Ishikawa (cell line): Measurements from ENCODE around the gene ZNF525.

Experiments used
- CEBPB ChIP-seq: IDR thresholded peaks from 2 replicates; pipeline ENCODE4 v1.6.1; 2012
- CREB1 ChIP-seq: IDR thresholded peaks from 2 replicates; pipeline ENCODE4 v1.6.1; 2012; ENCODE audit warnings: low read depth
- EGR1 ChIP-seq: IDR thresholded peaks from 2 replicates; pipeline ENCODE4 v1.6.1; 2012
- EP300 ChIP-seq: IDR thresholded peaks from 2 replicates; pipeline ENCODE4 v1.6.1; 2012; ENCODE audit warnings: borderline replicate concordance
- FOXM1 ChIP-seq: IDR thresholded peaks from 2 replicates; pipeline ENCODE4 v1.6.1; 2012; ENCODE audit warnings: low read depth, borderline replicate concordance
- NFIC ChIP-seq: IDR thresholded peaks from 2 replicates; pipeline ENCODE4 v1.6.1; 2012
- RAD21 ChIP-seq: IDR thresholded peaks from 2 replicates; pipeline ENCODE4 v1.6.1; 2012; ENCODE audit warnings: low read depth
- TAF1 ChIP-seq: IDR thresholded peaks from 2 replicates; pipeline ENCODE4 v1.6.1; 2012; ENCODE audit warnings: low read depth, mild to moderate bottlenecking
- TCF12 ChIP-seq: IDR thresholded peaks from 2 replicates; pipeline ENCODE4 v1.6.1; 2012; ENCODE audit warnings: low read depth
- TEAD4 ChIP-seq: IDR thresholded peaks from 2 replicates; pipeline ENCODE4 v1.6.1; 2012
- USF1 ChIP-seq: IDR thresholded peaks from 2 replicates; pipeline ENCODE4 v1.6.1; 2012
- YY1 ChIP-seq: IDR thresholded peaks from 2 replicates; pipeline ENCODE4 v1.6.1; 2012; ENCODE audit warnings: low read depth
- ZBTB7A ChIP-seq: IDR thresholded peaks from 2 replicates; pipeline ENCODE4 v1.6.1; 2012; ENCODE audit warnings: low read depth
- TF ChIP-seq, protein P1 (sequence below): IDR thresholded peaks from 2 replicates; pipeline ENCODE4 v1.6.1; 2012
- TF ChIP-seq, protein P2 (sequence below): IDR thresholded peaks from 2 replicates; pipeline ENCODE4 v1.6.1; 2012; ENCODE audit warnings: low read depth, mild to moderate bottlenecking

The ZNF525 gene

GRCh38 chr19:53357821-53358581 lies 7.5 kb upstream of the ZNF525 start:
- TF ChIP-seq CREB1 = no peak
- TF ChIP-seq TCF12 = no peak
- no peak for TF ChIP-seq RAD21
- TF ChIP-seq USF1 = no peak
- TF ChIP-seq, protein P1, sequence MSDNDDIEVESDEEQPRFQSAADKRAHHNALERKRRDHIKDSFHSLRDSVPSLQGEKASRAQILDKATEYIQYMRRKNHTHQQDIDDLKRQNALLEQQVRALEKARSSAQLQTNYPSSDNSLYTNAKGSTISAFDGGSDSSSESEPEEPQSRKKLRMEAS = no peak
- no peak for TF ChIP-seq NFIC
- no peak for TF ChIP-seq EP300
- TF ChIP-seq ZBTB7A = no peak
- no peak for TF ChIP-seq TEAD4
- TF ChIP-seq TAF1 = no peak
- TF ChIP-seq, protein P2, sequence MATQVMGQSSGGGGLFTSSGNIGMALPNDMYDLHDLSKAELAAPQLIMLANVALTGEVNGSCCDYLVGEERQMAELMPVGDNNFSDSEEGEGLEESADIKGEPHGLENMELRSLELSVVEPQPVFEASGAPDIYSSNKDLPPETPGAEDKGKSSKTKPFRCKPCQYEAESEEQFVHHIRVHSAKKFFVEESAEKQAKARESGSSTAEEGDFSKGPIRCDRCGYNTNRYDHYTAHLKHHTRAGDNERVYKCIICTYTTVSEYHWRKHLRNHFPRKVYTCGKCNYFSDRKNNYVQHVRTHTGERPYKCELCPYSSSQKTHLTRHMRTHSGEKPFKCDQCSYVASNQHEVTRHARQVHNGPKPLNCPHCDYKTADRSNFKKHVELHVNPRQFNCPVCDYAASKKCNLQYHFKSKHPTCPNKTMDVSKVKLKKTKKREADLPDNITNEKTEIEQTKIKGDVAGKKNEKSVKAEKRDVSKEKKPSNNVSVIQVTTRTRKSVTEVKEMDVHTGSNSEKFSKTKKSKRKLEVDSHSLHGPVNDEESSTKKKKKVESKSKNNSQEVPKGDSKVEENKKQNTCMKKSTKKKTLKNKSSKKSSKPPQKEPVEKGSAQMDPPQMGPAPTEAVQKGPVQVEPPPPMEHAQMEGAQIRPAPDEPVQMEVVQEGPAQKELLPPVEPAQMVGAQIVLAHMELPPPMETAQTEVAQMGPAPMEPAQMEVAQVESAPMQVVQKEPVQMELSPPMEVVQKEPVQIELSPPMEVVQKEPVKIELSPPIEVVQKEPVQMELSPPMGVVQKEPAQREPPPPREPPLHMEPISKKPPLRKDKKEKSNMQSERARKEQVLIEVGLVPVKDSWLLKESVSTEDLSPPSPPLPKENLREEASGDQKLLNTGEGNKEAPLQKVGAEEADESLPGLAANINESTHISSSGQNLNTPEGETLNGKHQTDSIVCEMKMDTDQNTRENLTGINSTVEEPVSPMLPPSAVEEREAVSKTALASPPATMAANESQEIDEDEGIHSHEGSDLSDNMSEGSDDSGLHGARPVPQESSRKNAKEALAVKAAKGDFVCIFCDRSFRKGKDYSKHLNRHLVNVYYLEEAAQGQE = no peak
- no peak for TF ChIP-seq CEBPB
- TF ChIP-seq FOXM1 = no peak
- no peak for TF ChIP-seq YY1
- TF ChIP-seq EGR1 = no peak

DNA sequence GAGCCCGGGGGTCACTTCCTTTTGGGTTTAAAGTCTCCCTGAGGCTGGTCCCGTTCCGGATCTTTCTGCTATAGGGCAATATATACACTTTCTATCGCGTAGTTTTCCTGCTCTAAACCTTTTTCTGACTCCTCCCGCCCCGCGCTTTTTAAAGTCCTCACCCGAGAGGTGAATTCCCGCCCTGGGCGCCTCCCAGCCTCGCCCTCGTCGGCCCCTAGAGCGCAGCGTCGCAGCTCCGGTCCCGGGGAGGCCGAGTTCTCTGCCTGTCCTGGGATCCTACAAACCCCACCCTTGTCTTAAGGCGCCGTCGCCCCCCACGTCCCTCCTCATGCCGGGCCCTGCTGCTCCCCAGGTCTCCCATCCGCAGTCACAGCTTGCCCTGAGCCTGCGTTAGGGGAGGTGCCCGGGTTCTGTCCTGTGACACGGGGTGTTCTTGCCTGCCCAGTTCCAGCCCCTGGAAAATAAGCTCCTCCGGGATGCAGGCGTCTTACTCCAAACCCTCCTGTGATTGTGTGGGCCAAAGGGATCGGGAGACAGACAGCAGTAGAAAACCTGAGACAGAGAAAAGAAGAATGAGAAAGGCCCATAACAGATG lies 491 bp downstream of the ZNF525 start:
- TF ChIP-seq EGR1 = no peak
- no peak for TF ChIP-seq TAF1
- TF ChIP-seq EP300 = no peak

GRCh38 chr19:53372196-53372595 lies 6.7 kb downstream of the ZNF525 start:
- TF ChIP-seq, protein P2 = no peak
- no peak for TF ChIP-seq RAD21
- TF ChIP-seq TEAD4 = no peak
- no peak for TF ChIP-seq NFIC
- no peak for TF ChIP-seq USF1
- no peak for TF ChIP-seq YY1
- TF ChIP-seq TCF12 = no peak
- TF ChIP-seq FOXM1 = no peak
- no peak for TF ChIP-seq ZBTB7A
- TF ChIP-seq CREB1 = no peak
- no peak for TF ChIP-seq EGR1
- TF ChIP-seq EP300 = no peak
- TF ChIP-seq, protein P1 = no peak
- no peak for TF ChIP-seq TAF1
- TF ChIP-seq CEBPB = no peak

- TF ChIP-seq USF1 = no peak
- TF ChIP-seq, protein P2 = no peak
- TF ChIP-seq FOXM1 = no peak
- TF ChIP-seq, protein P1 = no peak
- no peak for TF ChIP-seq EGR1
- TF ChIP-seq EP300 = no peak
- no peak for TF ChIP-seq TCF12
- TF ChIP-seq YY1 = no peak
- TF ChIP-seq TAF1 = no peak
- TF ChIP-seq RAD21 = no peak
- no peak for TF ChIP-seq CREB1
- TF ChIP-seq CEBPB = no peak
- TF ChIP-seq NFIC = no peak
- TF ChIP-seq ZBTB7A = no peak
- TF ChIP-seq TEAD4 = no peak
Observed at GRCh38 chr19:53374288-53374687, 8.8 kb downstream of the ZNF525 start.
